Heart right ventricle (tissue), 16 donors: ENCODE results near the gene ARID4B. TPM values are rescaled to one million over a fixed set of nuclear protein-coding genes. Genes with fewer than 3 reads are reported as not detected.

Experiments
- ATAC-seq, 8 donors: fragments of 200-7000 bp; cut with Tn5 transposase; one replicate each; pipeline ENCODE4 v1.9.1; 2020; ENCODE audit warnings: mild to moderate bottlenecking in 8 of 8, moderate library complexity in 8 of 8, moderate number of reproducible peaks in 1 of 8
- DNase-seq, 2 donors: peaks; one replicate each; pipeline ENCODE4 v3.0.0-alpha.2; 2020
- H3K27ac ChIP-seq, 10 donors: fragments of 200-600 bp; sonication (generic) in 2 of 10; one replicate each; pipeline versions ENCODE4 v1.5.0 to v1.8.0; 2020 to 2022; ENCODE audit warnings: mild to moderate bottlenecking in 3 of 10
- H3K27me3 ChIP-seq, 7 donors: fragments of 200-600 bp; one replicate each; pipeline ENCODE4 v1.8.0; 2021 to 2022; ENCODE audit warnings: mild to moderate bottlenecking in 2 of 7
- H3K36me3 ChIP-seq, 9 donors: fragments of 200-600 bp; sonication (generic) in 1 of 9; one replicate each; pipeline versions ENCODE4 v1.5.0 to v1.8.0; 2020 to 2022; ENCODE audit warnings: mild to moderate bottlenecking in 2 of 9
- H3K4me1 ChIP-seq, 9 donors: fragments of 200-600 bp; sonication (generic) in 1 of 9; one replicate each; pipeline versions ENCODE4 v1.5.0 to v1.8.0; 2020 to 2022; ENCODE audit warnings: mild to moderate bottlenecking in 4 of 9
- H3K4me3 ChIP-seq, 10 donors: fragments of 200-600 bp; sonication (generic) in 2 of 10; one replicate each; pipeline versions ENCODE4 v1.5.0 to v1.8.0; 2020 to 2022; ENCODE audit warnings: mild to moderate bottlenecking in 7 of 10, moderate library complexity in 2 of 10
- H3K9me3 ChIP-seq, 11 donors: fragments of 200-600 bp in 10 of 11; sonication (generic) in 2 of 11; one replicate each; pipeline versions ENCODE4 v1.5.0 to v1.8.0; 2013 to 2022; ENCODE audit warnings: mild to moderate bottlenecking in 2 of 11, control low read depth in 1 of 11, moderate library complexity in 1 of 11
- WGBS, 2 donors: extraction: QIAGEN DNeasy Blood & Tissue Kit; methylation state at CpG; one replicate each; pipeline ENCODE4 v1.1.7; 2013; ENCODE audit warnings: inconsistent platforms in 1 of 2; 5-methylcytosine and 5-hydroxymethylcytosine counted together
- intact Hi-C, 10 donors: fragments of 100-400 bp; cut with DNase I; formaldehyde crosslinking; loops; one replicate each; pipeline versions ENCODE4 v1.11.1 to v1.14.2; 2022
- polyA plus RNA-seq, 2 donors: library from polyadenylated mRNA; stranded (reverse); fragments of 200-250 nt; gene quantifications; one replicate each; pipeline ENCODE4 v1.2.3, GENCODE V29; 2013
- total RNA-seq, 10 donors: library from RNA; stranded (reverse); fragmentation: NEBNext Ultra II Directional in 3 of 10; extraction: Animal tissue kit (Norgen Biotek cat#: 25700) in 3 of 10; gene quantifications; one replicate each; pipeline versions ENCODE4 v1.2.1 to v1.2.4, GENCODE V29; 2021 to 2023
- TF ChIP-seq, protein P1 (sequence below), 9 donors: fragments of 200-600 bp; sonication (generic) in 2 of 9; IDR thresholded peaks; one replicate each; pipeline versions ENCODE4 v1.5.0 to v1.8.0; 2021 to 2022; ENCODE audit warnings: antibody characterized with exemption in 9 of 9, mild to moderate bottlenecking in 5 of 9, moderate library complexity in 1 of 9
- donor health status: Arrhythmogenic right ventricular cardiomyopathy.
- donor health status: ischemic (EF 13 %, LVEDD 7.1; RV severe dilation, severe dysfunction).
- donor health status: healthy with polysubstance abuse.
- donor health status: DM: no; HTN: yes; CAD: no.
- donor health status: DM: no; HTN: no; CAD: no.
- donor health status: ischemic (EF 25% LVEDD 6.9; RV normal size, moderate dysfunction).
- donor health status: ischemic (EF 25% LVEDD 5.7; RV mildly dilated, moderate dysfunction).
- donor health status: healthy.
- donor health status: DM: yes; HTN: yes; CAD: no.
- donor health status: Ischemic cardiomyopathy.
- donor health status: ischemic (EF 35%, LVEDD 5.7; RV mildly dilated, moderate dysfunction).
- donor health status: nonischemic (EF 11% LVEDD 7.7; RV severe dilation, severe dysfunction).
- donor health status: DM: yes; HTN: yes; CAD: no.
- donor health status: PGD.
- donor health status: ischemic (EF 29% LVEDD 5.4; RV normal size, mild dysfunction).
- donor health status: nonischemic (EF 23%, LVEDD 6.1; RV moderate dilation, normal function).

ARID4B gene
- total and polyA plus RNA-seq, 12 donors = 4.8 to 21.5 (median 15.5) TPM

- intact Hi-C loops = no loop called here
- ATAC-seq = no peak
- no peaks in the 10 kb centered on the region for H3K36me3 ChIP-seq
- peaks cover 0 to 51% (median 38%) of the 10 kb centered on the region in 9 donors for H3K4me1 ChIP-seq
- H3K27me3 ChIP-seq = no peaks in the 10 kb centered on the region
- WGBS, 2 donors = 77 to 82% methylated on average over 5 of the region's 5 CpGs
- no peaks in the 10 kb centered on the region for H3K9me3 ChIP-seq
- no peak overlapping the region for H3K27ac ChIP-seq
- no peak overlapping the region for H3K4me3 ChIP-seq
- TF ChIP-seq, protein P1, sequence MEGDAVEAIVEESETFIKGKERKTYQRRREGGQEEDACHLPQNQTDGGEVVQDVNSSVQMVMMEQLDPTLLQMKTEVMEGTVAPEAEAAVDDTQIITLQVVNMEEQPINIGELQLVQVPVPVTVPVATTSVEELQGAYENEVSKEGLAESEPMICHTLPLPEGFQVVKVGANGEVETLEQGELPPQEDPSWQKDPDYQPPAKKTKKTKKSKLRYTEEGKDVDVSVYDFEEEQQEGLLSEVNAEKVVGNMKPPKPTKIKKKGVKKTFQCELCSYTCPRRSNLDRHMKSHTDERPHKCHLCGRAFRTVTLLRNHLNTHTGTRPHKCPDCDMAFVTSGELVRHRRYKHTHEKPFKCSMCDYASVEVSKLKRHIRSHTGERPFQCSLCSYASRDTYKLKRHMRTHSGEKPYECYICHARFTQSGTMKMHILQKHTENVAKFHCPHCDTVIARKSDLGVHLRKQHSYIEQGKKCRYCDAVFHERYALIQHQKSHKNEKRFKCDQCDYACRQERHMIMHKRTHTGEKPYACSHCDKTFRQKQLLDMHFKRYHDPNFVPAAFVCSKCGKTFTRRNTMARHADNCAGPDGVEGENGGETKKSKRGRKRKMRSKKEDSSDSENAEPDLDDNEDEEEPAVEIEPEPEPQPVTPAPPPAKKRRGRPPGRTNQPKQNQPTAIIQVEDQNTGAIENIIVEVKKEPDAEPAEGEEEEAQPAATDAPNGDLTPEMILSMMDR (IDR thresholded peaks at IDR 0.05) = no peak
- no peak for DNase-seq
Observed at GRCh38 chr1:235279694-235280093, 48.3 kb downstream of the ARID4B start.

GRCh38 chr1:235278915-235279292 lies 49.1 kb downstream of the ARID4B start:
- Histone ChIP-seq H3K4me1 (peaks cover 0 to 46% (median 30%) of the 10 kb centered on the region in 9 donors), H3K36me3 (no peaks in the 10 kb centered on the region), H3K9me3 (no peaks in the 10 kb centered on the region), H3K4me3 (no peak overlapping the region), H3K27me3 (no peaks in the 10 kb centered on the region), H3K27ac (no peak overlapping the region)
- intact Hi-C loops = no loop called here
- WGBS, 2 donors = 70 to 75% methylated on average over 5 of the region's 5 CpGs
- no peak for DNase-seq
- no peak for ATAC-seq
- TF ChIP-seq, protein P1 (IDR thresholded peaks at IDR 0.05) = no peak

DNA sequence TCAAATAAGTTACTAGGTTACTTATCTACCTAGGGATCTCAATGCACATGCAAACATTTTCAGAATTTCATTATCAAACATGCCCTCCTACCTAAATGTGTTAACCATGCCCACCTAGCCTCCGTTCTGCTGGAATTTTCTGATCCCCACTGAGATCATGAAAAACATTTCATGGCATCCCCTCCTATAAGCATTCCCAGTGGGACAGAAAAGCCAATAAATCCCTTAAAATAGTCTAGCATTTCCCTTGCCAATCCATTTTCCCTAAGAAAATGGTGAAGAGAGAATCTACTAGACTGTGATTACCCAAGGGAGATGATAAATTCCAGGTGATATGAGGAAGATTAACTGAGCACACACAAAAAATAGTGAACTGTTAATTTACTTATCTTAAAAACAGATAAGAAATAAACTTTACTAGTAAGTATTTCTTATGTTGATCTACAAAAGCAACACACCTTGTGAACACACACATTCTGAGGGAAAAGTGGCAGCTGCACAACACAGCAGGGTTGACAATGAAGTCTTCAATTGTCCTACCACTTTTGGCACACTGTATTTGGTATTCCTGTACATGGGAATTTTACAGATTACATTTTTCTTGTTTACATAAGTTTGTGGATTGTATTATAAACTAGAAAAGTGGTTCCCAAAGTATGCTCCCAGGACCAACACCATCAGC lies 49.6 kb downstream of the ARID4B start:
- intact Hi-C loops = no loop called here
- peaks cover 0 to 46% (median 30%) of the 10 kb centered on the region in 9 donors for H3K4me1 ChIP-seq
- TF ChIP-seq, protein P1 (IDR thresholded peaks at IDR 0.05) = no peak
- no peak for ATAC-seq
- WGBS, 2 donors = 78 to 88% methylated on average over 1 of the region's 1 CpG
- H3K9me3 ChIP-seq = no peaks in the 10 kb centered on the region
- H3K27ac ChIP-seq = no peak overlapping the region
- no peaks in the 10 kb centered on the region for H3K27me3 ChIP-seq
- H3K36me3 ChIP-seq = no peaks in the 10 kb centered on the region
- no peak for DNase-seq
- no peak overlapping the region for H3K4me3 ChIP-seq

- intact Hi-C loops = no loop called here
- no peak overlapping the region for H3K27ac ChIP-seq
- H3K4me1 ChIP-seq = peaks cover 0 to 51% (median 27%) of the 10 kb centered on the region in 9 donors
- ATAC-seq (no peak), DNase-seq (no peak)
- no peaks in the 10 kb centered on the region for H3K36me3 ChIP-seq
- H3K27me3 ChIP-seq = no peaks in the 10 kb centered on the region
- no peaks in the 10 kb centered on the region for H3K9me3 ChIP-seq
- H3K4me3 ChIP-seq = no peak overlapping the region
- TF ChIP-seq, protein P1 (IDR thresholded peaks at IDR 0.05) = no peak
Observed at GRCh38 chr1:235277709-235278108, 50.3 kb downstream of the ARID4B start.
